ENCODE measurements around the gene PTPRE.

The PTPRE gene

GRCh38 chr10:128047351-128047750, 140.4 kb downstream of the PTPRE start:
- no peak for TF ChIP-seq CTCF (conservative IDR thresholded peaks at IDR 0.05; ENCODE audit: low read depth, low read length)
- no peak overlapping the region for H3K4me3 ChIP-seq (ENCODE audit: low read length)
- no peak for DNase-seq (ENCODE audit: low read depth)

- DNase-seq (ENCODE audit: low read depth) = no peak
- TF ChIP-seq CTCF (conservative IDR thresholded peaks at IDR 0.05; ENCODE audit: low read depth, low read length) = no peak
- no peak overlapping the region for H3K4me3 ChIP-seq (ENCODE audit: low read length)
Observed at GRCh38 chr10:128047991-128048818, 141.3 kb downstream of the PTPRE start.

- TF ChIP-seq CTCF (conservative IDR thresholded peaks at IDR 0.05; ENCODE audit: low read depth, low read length) = no peak
- H3K4me3 ChIP-seq (ENCODE audit: low read length) = no peak overlapping the region
- DNase-seq (ENCODE audit: low read depth) = no peak
Observed at GRCh38 chr10:128048819-128049210, 141.9 kb downstream of the PTPRE start.

GRCh38 chr10:128049226-128050120, 142.6 kb downstream of the PTPRE start:
- H3K4me3 ChIP-seq (ENCODE audit: low read length) = no peak overlapping the region
- TF ChIP-seq CTCF (conservative IDR thresholded peaks at IDR 0.05; ENCODE audit: low read depth, low read length) = no peak
- no peak for DNase-seq (ENCODE audit: low read depth)

GRCh38 chr10:128050121-128050516, 143.2 kb downstream of the PTPRE start:
- no peak for DNase-seq (ENCODE audit: low read depth)
- no peak for TF ChIP-seq CTCF (conservative IDR thresholded peaks at IDR 0.05; ENCODE audit: low read depth, low read length)
- no peak overlapping the region for H3K4me3 ChIP-seq (ENCODE audit: low read length)

- no peak for TF ChIP-seq CTCF (conservative IDR thresholded peaks at IDR 0.05; ENCODE audit: low read depth, low read length)
- DNase-seq (ENCODE audit: low read depth) = no peak
- no peak overlapping the region for H3K4me3 ChIP-seq (ENCODE audit: low read length)
Observed at GRCh38 chr10:128050936-128051335, 144.0 kb downstream of the PTPRE start.

All from retinal pigment epithelial cell (primary cell).